ENCODE data around the gene METAP2. TPM values are rescaled to one million over a fixed set of nuclear protein-coding genes. Genes with fewer than 3 reads are reported as not detected.

Gene METAP2
- polyA plus RNA-seq, 3 donors: 17.0 to 26.0 (median 19.9) TPM

GRCh38 chr12:95517246-95517645 is 43.3 kb downstream of the METAP2 start:
- H3K4me1 ChIP-seq (ENCODE audit: control insufficient read depth in 1 of 2, insufficient read depth in 2 of 2, low read length in 2 of 2): peaks cover 0 to 7% of the 10 kb centered on the region in 2 donors
- no peak overlapping the region for H3K4me3 Mint-ChIP-seq
- intact Hi-C loops (cut with micrococcal nuclease): no loop called here
- H3K4me3 ChIP-seq (replicated peaks in 1 of 3; ENCODE audit: low read depth in 2 of 3, low read length in 3 of 3): no peak overlapping the region
- H3K36me3 ChIP-seq (replicated peaks in 1 of 2; ENCODE audit: control insufficient read depth in 1 of 2, insufficient read depth in 2 of 2, low read length in 2 of 2): peaks cover 30 to 34% of the 10 kb centered on the region in 2 donors
- H3K27ac ChIP-seq (ENCODE audit: low read depth in 1 of 2, low read length in 2 of 2): no peak overlapping the region
- H2AFZ ChIP-seq (ENCODE audit: insufficient read depth, low read depth, low read length, poor library complexity, severe bottlenecking): no peak overlapping the region
- H3K9me3 Mint-ChIP-seq: no peaks in the 10 kb centered on the region
- TF ChIP-seq CTCF (IDR thresholded peaks at IDR 0.05): no peak
- peaks cover 32 to 37% of the 10 kb centered on the region in 2 donors for H3K36me3 Mint-ChIP-seq
- no peak overlapping the region for H3K27ac Mint-ChIP-seq
- no peak overlapping the region for H3K4me2 ChIP-seq (replicated peaks; ENCODE audit: extremely low read depth, low read length, poor library complexity, severe bottlenecking)
- H3K9ac ChIP-seq (ENCODE audit: insufficient read depth, low read length, poor library complexity, severe bottlenecking): no peak overlapping the region
- H4K20me1 ChIP-seq (ENCODE audit: insufficient read depth, low read length): no peaks in the 10 kb centered on the region
- H3K79me2 ChIP-seq (ENCODE audit: insufficient read depth, low read length): no peaks in the 10 kb centered on the region
- no peak for DNase-seq
- H3K9me3 ChIP-seq (replicated peaks in 1 of 2; ENCODE audit: control insufficient read depth in 1 of 2, insufficient read depth in 1 of 2, low read length in 2 of 2): no peaks in the 10 kb centered on the region
- no peaks in the 10 kb centered on the region for H3K27me3 Mint-ChIP-seq (ENCODE audit: low read depth in 3 of 3)
- no peaks in the 10 kb centered on the region for H3K27me3 ChIP-seq (ENCODE audit: control insufficient read depth in 2 of 2, insufficient read depth in 2 of 2, low read length in 2 of 2)
- peaks cover 7% of the 10 kb centered on the region for H3K4me1 Mint-ChIP-seq

GRCh38 chr12:95518944-95519343 is 45.0 kb downstream of the METAP2 start:
- H3K36me3 ChIP-seq (replicated peaks in 1 of 2; ENCODE audit: control insufficient read depth in 1 of 2, insufficient read depth in 2 of 2, low read length in 2 of 2): peaks cover 13 to 17% of the 10 kb centered on the region in 2 donors
- Mint-ChIP-seq H3K9me3 (peaks cover 0 to 3% (median 0%) of the 10 kb centered on the region in 7 donors), H3K4me1 (peaks cover 7% of the 10 kb centered on the region), H3K36me3 (peaks cover 15 to 20% of the 10 kb centered on the region in 2 donors), H3K4me3 (no peak overlapping the region), H3K27me3 (ENCODE audit: low read depth in 3 of 3) (no peaks in the 10 kb centered on the region), H3K27ac (no peak overlapping the region)
- intact Hi-C loops (cut with micrococcal nuclease): no loop called here
- H3K9ac ChIP-seq (ENCODE audit: insufficient read depth, low read length, poor library complexity, severe bottlenecking): no peak overlapping the region
- no peak for TF ChIP-seq CTCF (IDR thresholded peaks at IDR 0.05)
- H3K27ac ChIP-seq (ENCODE audit: low read depth in 1 of 2, low read length in 2 of 2): no peak overlapping the region
- no peaks in the 10 kb centered on the region for H4K20me1 ChIP-seq (ENCODE audit: insufficient read depth, low read length)
- no peak for DNase-seq
- no peak overlapping the region for H3K4me2 ChIP-seq (replicated peaks; ENCODE audit: extremely low read depth, low read length, poor library complexity, severe bottlenecking)
- H2AFZ ChIP-seq (ENCODE audit: insufficient read depth, low read depth, low read length, poor library complexity, severe bottlenecking): no peak overlapping the region
- H3K79me2 ChIP-seq (ENCODE audit: insufficient read depth, low read length): no peaks in the 10 kb centered on the region
- no peaks in the 10 kb centered on the region for H3K9me3 ChIP-seq (replicated peaks in 1 of 2; ENCODE audit: control insufficient read depth in 1 of 2, insufficient read depth in 1 of 2, low read length in 2 of 2)
- H3K4me1 ChIP-seq (ENCODE audit: control insufficient read depth in 1 of 2, insufficient read depth in 2 of 2, low read length in 2 of 2): peaks cover 0 to 7% of the 10 kb centered on the region in 2 donors
- H3K4me3 ChIP-seq (replicated peaks in 1 of 3; ENCODE audit: low read depth in 2 of 3, low read length in 3 of 3): no peak overlapping the region
- H3K27me3 ChIP-seq (ENCODE audit: control insufficient read depth in 2 of 2, insufficient read depth in 2 of 2, low read length in 2 of 2): no peaks in the 10 kb centered on the region
